HG03442 (cell line): Measurements from ENCODE around the gene PCBP3.
"Not testable (repeated sequence)": the region's sequence is repeated elsewhere in the genome, so short reads cannot be mapped to it uniquely, and the experiment has no call there.

ENCODE experiments used
- ATAC-seq: cut with Tn5 transposase; IDR thresholded peaks from one replicate; pipeline ENCODE4 v1.9.1; 2021; ENCODE audit warnings: mild to moderate bottlenecking, moderate library complexity; ENCODE audit not compliant: unreplicated experiment

Gene PCBP3

GRCh38 chr21:45939521-45940045 lies 296.1 kb downstream of the PCBP3 start:
- no peak for ATAC-seq

- ATAC-seq = no peak
These were observed 296.6 kb downstream of the PCBP3 start for GRCh38 chr21:45940091-45940490.

GRCh38 chr21:45940621-45941337 lies 297.3 kb downstream of the PCBP3 start:
- no peak for ATAC-seq

GRCh38 chr21:45941338-45941710 lies 297.8 kb downstream of the PCBP3 start:
- ATAC-seq = no peak

- ATAC-seq = no peak
These were observed 298.4 kb downstream of the PCBP3 start for GRCh38 chr21:45941717-45942546.

- no peak for ATAC-seq
These were observed 299.5 kb downstream of the PCBP3 start for GRCh38 chr21:45942755-45943629.

- ATAC-seq = no peak
These were observed 300.4 kb downstream of the PCBP3 start for GRCh38 chr21:45943630-45944540.

- no peak for ATAC-seq
These were observed 301.1 kb downstream of the PCBP3 start for GRCh38 chr21:45944601-45945000.

- ATAC-seq = no peak
These were observed 301.7 kb downstream of the PCBP3 start for GRCh38 chr21:45945066-45945867.

GRCh38 chr21:45945868-45946210 lies 302.3 kb downstream of the PCBP3 start:
- no peak for ATAC-seq

- no peak for ATAC-seq
These were observed 303.8 kb downstream of the PCBP3 start for GRCh38 chr21:45947296-45947695.

- no peak for ATAC-seq
These were observed 304.3 kb downstream of the PCBP3 start for GRCh38 chr21:45947716-45948255.

GRCh38 chr21:45948576-45949141 lies 305.1 kb downstream of the PCBP3 start:
- ATAC-seq = no peak

GRCh38 chr21:45949928-45950739 lies 306.6 kb downstream of the PCBP3 start:
- ATAC-seq = no peak

- ATAC-seq = no peak
These were observed 307.4 kb downstream of the PCBP3 start for GRCh38 chr21:45950740-45951515.

- ATAC-seq = no peak
These were observed 308.2 kb downstream of the PCBP3 start for GRCh38 chr21:45951676-45952075.

GRCh38 chr21:45952527-45952926 lies 309.0 kb downstream of the PCBP3 start:
- ATAC-seq = not testable (repeated sequence)
